ENCODE measurements around the gene PDE6C. TPM values are rescaled to one million over a fixed set of nuclear protein-coding genes. Genes with fewer than 3 reads are reported as not detected.
A peak's percentile ranks its signal among the peaks of the same experiment; 100 is the strongest.

PDE6C gene
- total RNA-seq, 6 experiments from 2014 or later = not detected

GRCh38 chr10:93579985-93580711 lies 32.2 kb upstream of the PDE6C start:
- 82% methylated on average over 3 of the region's 3 CpGs for WGBS (ENCODE audit: insufficient coverage, low coverage, low lambda C conversion rate, missing lambda C conversion rate)
- TF ChIP-seq, protein P1, sequence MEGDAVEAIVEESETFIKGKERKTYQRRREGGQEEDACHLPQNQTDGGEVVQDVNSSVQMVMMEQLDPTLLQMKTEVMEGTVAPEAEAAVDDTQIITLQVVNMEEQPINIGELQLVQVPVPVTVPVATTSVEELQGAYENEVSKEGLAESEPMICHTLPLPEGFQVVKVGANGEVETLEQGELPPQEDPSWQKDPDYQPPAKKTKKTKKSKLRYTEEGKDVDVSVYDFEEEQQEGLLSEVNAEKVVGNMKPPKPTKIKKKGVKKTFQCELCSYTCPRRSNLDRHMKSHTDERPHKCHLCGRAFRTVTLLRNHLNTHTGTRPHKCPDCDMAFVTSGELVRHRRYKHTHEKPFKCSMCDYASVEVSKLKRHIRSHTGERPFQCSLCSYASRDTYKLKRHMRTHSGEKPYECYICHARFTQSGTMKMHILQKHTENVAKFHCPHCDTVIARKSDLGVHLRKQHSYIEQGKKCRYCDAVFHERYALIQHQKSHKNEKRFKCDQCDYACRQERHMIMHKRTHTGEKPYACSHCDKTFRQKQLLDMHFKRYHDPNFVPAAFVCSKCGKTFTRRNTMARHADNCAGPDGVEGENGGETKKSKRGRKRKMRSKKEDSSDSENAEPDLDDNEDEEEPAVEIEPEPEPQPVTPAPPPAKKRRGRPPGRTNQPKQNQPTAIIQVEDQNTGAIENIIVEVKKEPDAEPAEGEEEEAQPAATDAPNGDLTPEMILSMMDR (IDR thresholded peaks at IDR 0.05) = no peak
- no peak for TF ChIP-seq POLR2A (IDR thresholded peaks at IDR 0.05)
- H3K36me3 ChIP-seq = no peaks in the 10 kb centered on the region
- intact Hi-C loops (cut with DNase I) = no loop called here
- H3K4me1 ChIP-seq = no peaks in the 10 kb centered on the region
- H3K27ac ChIP-seq = no peak overlapping the region
- ATAC-seq (no peak), DNase-seq (no peak)
- H3K4me3 ChIP-seq = no peak overlapping the region
- H3K27me3 ChIP-seq = no peaks in the 10 kb centered on the region
- H3K9me3 ChIP-seq = no peaks in the 10 kb centered on the region

GRCh38 chr10:93580828-93581227 lies 31.5 kb upstream of the PDE6C start:
- H3K4me1 ChIP-seq = no peaks in the 10 kb centered on the region
- no peaks in the 10 kb centered on the region for H3K27me3 ChIP-seq
- DNase-seq = no peak
- intact Hi-C loops (cut with DNase I) = no loop called here
- no peaks in the 10 kb centered on the region for H3K36me3 ChIP-seq
- ATAC-seq = no peak
- no peak overlapping the region for H3K4me3 ChIP-seq
- TF ChIP-seq POLR2A (IDR thresholded peaks at IDR 0.05) = no peak
- TF ChIP-seq, protein P1 (IDR thresholded peaks at IDR 0.05) = no peak
- no peak overlapping the region for H3K27ac ChIP-seq
- no peaks in the 10 kb centered on the region for H3K9me3 ChIP-seq
- WGBS (ENCODE audit: insufficient coverage, low coverage, low lambda C conversion rate, missing lambda C conversion rate) = 29% methylated on average over 6 of the region's 6 CpGs

GRCh38 chr10:93584445-93584844 lies 27.9 kb upstream of the PDE6C start:
- no peak overlapping the region for H3K27ac ChIP-seq
- intact Hi-C loops (cut with DNase I) = no loop called here
- TF ChIP-seq, protein P1 (IDR thresholded peaks at IDR 0.05) = no peak
- no peak for TF ChIP-seq POLR2A (IDR thresholded peaks at IDR 0.05)
- no peaks in the 10 kb centered on the region for H3K4me1 ChIP-seq
- DNase-seq = no peak
- H3K9me3 ChIP-seq = no peaks in the 10 kb centered on the region
- 91% methylated on average over 5 of the region's 7 CpGs for WGBS (ENCODE audit: insufficient coverage, low coverage, low lambda C conversion rate, missing lambda C conversion rate)
- no peak overlapping the region for H3K4me3 ChIP-seq
- H3K27me3 ChIP-seq = no peaks in the 10 kb centered on the region
- ATAC-seq = no peak
- no peaks in the 10 kb centered on the region for H3K36me3 ChIP-seq

GRCh38 chr10:93589648-93590562 lies 22.4 kb upstream of the PDE6C start:
- WGBS (ENCODE audit: insufficient coverage, low coverage, low lambda C conversion rate, missing lambda C conversion rate) = 20% methylated on average over 14 of the region's 15 CpGs
- Histone ChIP-seq H3K36me3 (peaks cover 0 to 37% (median 16%) of the 10 kb centered on the region in 4 donors), H3K9me3 (no peaks in the 10 kb centered on the region), H3K4me3 (no peak overlapping the region), H3K4me1 (peaks cover 0 to 17% (median 0%) of the 10 kb centered on the region in 4 donors), H3K27ac (peak overlapping the region in 2 of 3 donors; percentile 13 to 40), H3K27me3 (no peaks in the 10 kb centered on the region)
- intact Hi-C loops (cut with DNase I) = loop anchor here in 1 of 2 donors (10.0 kb wide), 1 partner anchor 85 kb away; no protein-coding TSS in a partner anchor
- TF ChIP-seq, protein P1 (IDR thresholded peaks at IDR 0.05) = no peak
- no peak for TF ChIP-seq POLR2A (IDR thresholded peaks at IDR 0.05)
- peak; percentile 44 to 78 (median 69) for ATAC-seq
- peak in 2 of 3 donors; percentile 63 to 84 for DNase-seq
